Measurements from ENCODE around the gene ACAD10. TPM values are rescaled to one million over a fixed set of nuclear protein-coding genes. Genes with fewer than 3 reads are reported as not detected.

ACAD10 gene
- total RNA-seq, 1 experiment from 2014 or later, result 7.7 TPM

DNA sequence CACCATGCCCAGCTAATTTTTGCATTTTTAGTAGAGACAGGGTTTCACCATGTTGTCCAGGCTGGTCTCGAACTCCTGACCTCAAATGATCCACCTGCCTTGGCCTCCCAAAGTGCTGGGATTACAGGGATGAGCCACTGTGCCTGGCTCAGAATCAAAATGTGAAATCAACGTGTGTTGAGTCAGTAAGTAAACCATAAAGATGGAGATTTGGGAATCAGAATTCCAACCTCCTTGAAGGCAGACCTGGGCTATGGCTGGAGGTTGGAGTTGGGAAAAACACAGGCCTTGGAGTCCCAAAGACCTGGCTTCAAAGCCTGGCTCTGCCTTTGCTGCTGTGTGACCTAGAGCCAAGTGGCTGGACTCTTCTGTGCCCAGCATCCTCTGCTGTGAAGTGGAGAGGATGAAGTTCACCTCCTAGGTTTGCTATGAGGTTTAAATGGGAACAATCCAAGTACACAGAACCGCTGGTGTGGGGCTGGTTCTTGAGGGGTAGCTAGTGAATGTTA lies 91.0 kb downstream of the ACAD10 start:
- DNase-seq (ENCODE audit: low read depth), result no peak

DNA sequence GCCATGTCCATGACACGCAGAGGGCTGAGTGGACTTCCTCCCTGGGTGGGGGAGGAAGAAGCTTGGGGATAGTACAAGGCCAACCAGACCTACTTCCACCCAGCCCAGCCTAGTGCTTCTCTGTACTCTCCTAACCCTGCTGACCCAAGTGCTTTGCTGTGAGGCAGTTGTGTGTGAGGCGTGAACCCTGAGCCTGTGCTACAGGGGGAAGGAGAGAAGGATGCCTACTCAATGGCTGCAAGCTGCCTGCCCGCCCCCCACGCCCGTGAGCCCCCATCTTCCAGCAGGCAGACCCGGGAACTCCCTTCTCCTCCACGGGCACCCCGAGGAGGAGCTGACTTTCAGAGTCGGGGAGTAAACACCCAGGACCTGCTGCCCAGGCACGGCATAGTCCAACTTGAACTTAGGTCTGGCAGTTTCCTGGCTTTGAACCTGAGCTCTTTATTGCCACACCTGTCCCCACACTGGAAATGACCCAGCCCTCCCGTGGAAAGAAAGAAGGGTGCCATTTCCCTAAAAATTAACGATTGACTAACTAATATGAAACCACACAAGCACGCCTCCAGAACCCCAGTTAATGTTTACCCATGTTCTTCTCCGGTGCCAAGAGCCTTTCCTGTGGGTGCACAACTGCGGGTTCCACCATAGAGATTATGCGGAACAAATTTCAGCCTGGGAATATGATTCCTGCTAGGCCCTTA lies 91.6 kb downstream of the ACAD10 start:
- no peak for DNase-seq (ENCODE audit: low read depth)

DNA sequence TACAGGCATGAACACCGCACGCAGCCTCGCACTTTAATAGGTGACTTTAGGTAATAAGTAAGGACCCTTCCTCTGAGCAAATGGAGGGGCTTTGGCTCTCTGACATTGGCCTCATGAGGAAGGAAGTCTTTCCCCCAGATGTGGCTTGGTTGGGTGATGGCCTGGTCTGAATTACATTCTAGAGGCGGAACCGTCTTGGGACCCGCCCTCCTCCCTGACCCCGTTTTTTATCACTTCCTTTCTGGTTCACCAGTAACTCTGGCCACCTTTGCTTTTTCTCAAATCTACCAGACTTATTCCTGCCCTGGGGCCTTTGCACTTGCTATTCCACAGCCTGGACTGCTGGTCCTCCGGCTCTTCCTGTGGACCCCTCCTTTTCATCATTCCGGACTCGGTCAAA lies 94.3 kb downstream of the ACAD10 start:
- no peak for DNase-seq (ENCODE audit: low read depth)

DNA sequence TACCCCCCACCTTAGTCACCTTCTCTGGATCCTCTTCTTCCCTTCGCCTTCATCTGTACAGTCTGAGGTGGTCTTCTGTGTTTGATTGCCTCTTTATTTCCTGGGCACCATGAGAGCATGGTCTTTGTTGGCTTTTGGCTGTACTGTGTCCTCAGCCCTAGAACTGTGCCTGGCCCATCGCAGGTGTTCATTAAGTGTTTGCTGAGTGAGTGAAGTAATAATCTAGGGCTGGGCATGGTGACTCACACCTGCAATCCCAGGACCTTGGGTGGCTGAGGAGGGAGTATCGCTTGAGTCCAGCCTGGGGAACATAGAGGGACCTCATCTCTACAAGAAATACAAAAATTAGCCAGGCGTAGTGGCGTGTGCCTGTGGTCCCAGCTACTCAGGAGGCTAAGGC lies 94.8 kb downstream of the ACAD10 start:
- DNase-seq (ENCODE audit: low read depth), result no peak

GRCh38 chr12:111781085-111781658 lies 95.3 kb downstream of the ACAD10 start:
- no peak for DNase-seq (ENCODE audit: low read depth)

GRCh38 chr12:111783046-111783445 lies 97.2 kb downstream of the ACAD10 start:
- no peak for DNase-seq (ENCODE audit: low read depth)

DNA sequence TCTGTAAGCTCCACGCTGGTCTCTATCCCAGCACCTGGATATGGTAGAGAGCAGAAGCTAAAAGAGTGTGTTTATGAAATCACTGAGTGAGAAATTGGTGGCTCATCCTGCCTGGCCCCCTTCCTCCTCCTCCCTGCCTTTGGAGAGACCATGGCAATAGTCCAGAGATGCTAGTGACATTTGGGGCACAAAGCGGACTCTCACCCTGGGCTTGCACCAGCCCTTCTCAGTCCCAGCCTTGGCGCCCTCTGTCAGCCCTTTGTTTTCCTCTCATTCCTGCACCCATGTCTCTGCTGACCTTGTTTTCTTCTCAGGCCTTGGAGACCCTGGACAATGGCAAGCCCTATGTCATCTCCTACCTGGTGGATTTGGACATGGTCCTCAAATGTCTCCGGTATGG lies 99.1 kb downstream of the ACAD10 start:
- no peak for DNase-seq (ENCODE audit: low read depth)

GRCh38 chr12:111785651-111786050 lies 99.8 kb downstream of the ACAD10 start:
- DNase-seq (ENCODE audit: low read depth), result no peak

DNA sequence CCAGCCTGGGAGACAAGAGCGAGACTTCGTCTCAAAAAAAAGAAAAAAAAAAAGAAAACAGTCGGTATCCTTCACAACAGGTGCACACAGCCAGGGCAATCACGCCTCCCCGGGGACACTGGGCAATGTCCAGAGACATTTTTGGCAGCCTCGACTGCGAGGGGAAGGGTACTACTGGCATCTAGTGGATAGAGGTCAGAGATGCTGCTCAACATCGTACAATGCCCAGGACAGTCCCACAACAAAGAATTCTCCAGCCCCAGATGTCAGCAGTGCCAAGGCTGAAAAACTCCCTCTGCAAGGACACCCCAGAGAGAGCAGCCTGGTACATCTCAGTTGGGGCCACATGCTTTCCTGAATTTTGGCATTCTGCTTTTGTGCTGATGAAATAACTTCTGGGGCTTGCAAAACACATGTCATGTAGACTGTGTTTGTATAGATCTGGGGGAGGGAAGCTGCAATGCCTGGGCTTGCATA lies 102.4 kb downstream of the ACAD10 start:
- DNase-seq (ENCODE audit: low read depth), result peak; percentile 25

GRCh38 chr12:111789779-111790178 lies 103.9 kb downstream of the ACAD10 start:
- DNase-seq (ENCODE audit: low read depth), result no peak

GRCh38 chr12:111791507-111791906 lies 105.7 kb downstream of the ACAD10 start:
- DNase-seq (ENCODE audit: low read depth), result no peak

- peak; percentile 77 for DNase-seq (ENCODE audit: low read depth)
These were observed 106.5 kb downstream of the ACAD10 start for GRCh38 chr12:111792155-111792855.

- no peak for DNase-seq (ENCODE audit: low read depth)
These were observed 107.0 kb downstream of the ACAD10 start for GRCh38 chr12:111792856-111793235.

GRCh38 chr12:111798182-111798581 lies 112.3 kb downstream of the ACAD10 start:
- DNase-seq (ENCODE audit: low read depth), result no peak

- no peak for DNase-seq (ENCODE audit: low read depth)
These were observed 113.9 kb downstream of the ACAD10 start for GRCh38 chr12:111799758-111800157.

DNA sequence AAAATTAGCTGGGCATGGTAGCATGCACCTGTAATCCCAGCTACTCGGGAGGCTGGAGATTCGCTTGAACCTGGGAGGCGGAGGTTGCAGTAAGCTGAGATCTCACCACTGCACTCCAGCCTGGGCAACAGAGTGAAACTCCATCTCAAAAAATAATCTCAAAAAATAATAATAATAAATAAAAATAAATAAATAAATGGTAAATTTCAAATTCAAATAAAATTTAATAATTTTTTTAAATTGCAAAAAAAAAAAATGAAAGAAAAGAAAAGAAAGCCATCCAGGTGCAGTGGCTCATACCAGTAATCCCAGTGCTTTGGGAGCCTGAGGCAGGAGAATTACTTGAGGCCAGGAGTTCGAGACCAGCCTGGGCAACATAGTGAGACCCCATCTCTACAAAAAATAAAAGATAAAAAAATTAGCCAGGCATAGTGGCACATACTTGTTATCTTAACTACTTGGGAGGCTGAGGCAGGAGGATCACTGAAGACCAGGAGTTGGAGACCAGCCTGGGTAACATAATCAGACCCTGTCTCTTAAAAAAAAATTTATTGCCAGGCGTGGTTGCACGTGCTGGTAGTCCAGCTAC lies 117.3 kb downstream of the ACAD10 start:
- DNase-seq (ENCODE audit: low read depth), result no peak

- no peak for DNase-seq (ENCODE audit: low read depth)
These were observed 118.0 kb downstream of the ACAD10 start for GRCh38 chr12:111803851-111804250.

GRCh38 chr12:111806304-111806703 lies 120.5 kb downstream of the ACAD10 start:
- DNase-seq (ENCODE audit: low read depth), result no peak

All from Daoy (cell line).